Activated CD8-positive, alpha-beta T cell treated with anti-CD3 and anti-CD28 coated beads for 36 hours (primary cell): ENCODE data around the gene SOX18. TPM values are rescaled to one million over a fixed set of nuclear protein-coding genes. Genes with fewer than 3 reads are reported as not detected.

Source experiments
- ATAC-seq: fragments of 200-7000 bp; cut with Tn5 transposase; one replicate; pipeline ENCODE4 v1.10.0; 2021; ENCODE audit warnings: mild to moderate bottlenecking, moderate library complexity
- CTCF ChIA-PET: fragments of 350-600 bp; sonication (Branson Sonifier 250); formaldehyde crosslinking; loops from one replicate; lab custom pipeline; 2021; ENCODE audit warnings: antibody characterized with exemption; lab: Charles Lee
- POLR2A ChIA-PET: fragments of 350-600 bp; sonication (Branson Sonifier 250); formaldehyde crosslinking; loops from one replicate; lab custom pipeline; 2021; ENCODE audit warnings: antibody characterized with exemption; lab: Charles Lee
- DNase-seq: peaks from one replicate; pipeline ENCODE4 v3.0.0-alpha.2; 2020
- H3K27ac Mint-ChIP-seq: one replicate; pipeline ENCODE4 v1.8.0; 2021; ENCODE audit warnings: mild to moderate bottlenecking, mixed read lengths
- H3K27me3 Mint-ChIP-seq: one replicate; pipeline ENCODE4 v1.8.0; 2021; ENCODE audit warnings: mixed read lengths
- H3K36me3 Mint-ChIP-seq: one replicate; pipeline ENCODE4 v1.8.0; 2021; ENCODE audit warnings: low read depth, mixed read lengths
- H3K4me1 Mint-ChIP-seq: one replicate; pipeline ENCODE4 v1.8.0; 2021; ENCODE audit warnings: low read depth, mixed read lengths
- H3K4me3 Mint-ChIP-seq: one replicate; pipeline ENCODE4 v1.8.0; 2021; ENCODE audit warnings: mild to moderate bottlenecking, moderate library complexity, mixed read lengths
- H3K9me3 Mint-ChIP-seq: one replicate; pipeline ENCODE4 v1.8.0; 2021; ENCODE audit warnings: mixed read lengths
- intact Hi-C: fragments of 100-400 bp; cut with micrococcal nuclease; formaldehyde crosslinking; loops from one replicate; pipeline ENCODE4 v1.10.0; 2022
- total RNA-seq, 2 experiments: library from RNA; stranded (reverse); gene quantifications; one replicate each; pipeline ENCODE4 v1.2.3, GENCODE V29; 2021
- TF ChIP-seq, protein P1 (sequence below): fragments of 200-600 bp; IDR thresholded peaks from one replicate; pipeline ENCODE4 v1.8.0; 2022; ENCODE audit warnings: antibody characterized with exemption, mild to moderate bottlenecking

Gene SOX18
- total RNA-seq, 2 experiments from 2014 or later: not detected

DNA sequence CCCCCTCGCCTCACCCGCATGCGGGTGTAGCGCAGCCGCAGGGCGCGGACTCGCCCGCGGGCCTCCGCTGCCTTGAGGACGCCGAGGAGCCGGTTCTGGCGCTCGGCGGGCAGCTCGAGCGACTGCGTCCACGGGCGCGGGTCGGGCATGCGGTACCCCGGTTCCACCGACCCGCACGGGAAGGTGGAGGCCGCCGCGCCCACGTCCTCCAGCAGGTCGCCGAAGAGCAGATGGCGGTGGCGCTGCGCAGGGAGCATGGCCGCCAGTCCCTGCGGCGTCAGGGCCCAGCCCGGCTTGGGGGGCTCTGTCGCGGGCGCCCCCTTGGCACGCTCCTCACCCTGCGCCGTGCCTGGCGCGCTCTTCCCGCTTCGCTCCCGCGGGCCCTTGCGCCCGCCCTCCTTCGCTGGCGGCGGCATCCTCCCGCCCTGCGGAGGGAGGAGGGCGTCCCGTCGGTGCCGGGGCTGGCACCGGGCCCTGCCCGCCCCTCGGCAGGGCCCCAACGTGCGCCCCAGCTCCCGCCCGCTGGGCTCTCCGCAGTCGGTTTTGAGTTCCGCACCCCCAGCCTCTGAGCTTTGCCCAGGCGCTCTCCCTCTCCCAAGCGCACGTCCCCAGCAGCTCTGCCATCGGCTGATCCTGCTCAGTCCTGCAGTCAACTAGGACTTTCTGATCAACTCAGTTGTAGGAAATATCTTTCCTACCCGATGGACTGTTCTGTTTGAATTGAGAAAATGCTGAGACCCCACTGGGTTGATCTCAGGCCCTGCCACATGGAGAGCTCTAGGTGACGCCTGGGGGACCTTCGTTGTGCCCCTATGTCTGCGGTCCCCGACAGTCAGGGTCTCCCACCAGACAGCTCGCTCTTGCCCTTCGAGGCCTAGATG lies 34.6 kb upstream of the SOX18 start, which contains the start of gene LKAAEAR1:
TSS of gene LKAAEAR1 (minus strand) at position 595 of the 881 bp plus-strand sequence. CDS start at position 416, 179 bp downstream.
- intact Hi-C loops: loop anchor here (5.0 kb wide), 1 partner anchor 38 kb away; no protein-coding TSS in a partner anchor
- no peak within 1 kb of the TSS for H3K27ac Mint-ChIP-seq
- H3K4me3 Mint-ChIP-seq: peak within 1 kb of the TSS; percentile 72
- POLR2A ChIA-PET: interaction anchor here (0.7 to 1.2 kb wide), 5 partner anchors 8 to 35 kb away, joined by 3 read pairs; no protein-coding TSS in a partner anchor
- ATAC-seq: no peak
- peaks cover 1% of the 10 kb centered on the region for H3K36me3 Mint-ChIP-seq
- H3K27me3 Mint-ChIP-seq: peaks cover 6% of the 10 kb centered on the region
- H3K9me3 Mint-ChIP-seq: no peaks in the 10 kb centered on the region
- no peak for DNase-seq
- H3K4me1 Mint-ChIP-seq: peaks cover 24% of the 10 kb centered on the region
- CTCF ChIA-PET: interaction anchor here (0.6 to 6.0 kb wide), 22 partner anchors 12 to 202 kb away, joined by 3 to 61 read pairs (median 4); partner anchors contain the start of genes NPBWR2, SAMD10 and TCEA2
- TF ChIP-seq, protein P1, sequence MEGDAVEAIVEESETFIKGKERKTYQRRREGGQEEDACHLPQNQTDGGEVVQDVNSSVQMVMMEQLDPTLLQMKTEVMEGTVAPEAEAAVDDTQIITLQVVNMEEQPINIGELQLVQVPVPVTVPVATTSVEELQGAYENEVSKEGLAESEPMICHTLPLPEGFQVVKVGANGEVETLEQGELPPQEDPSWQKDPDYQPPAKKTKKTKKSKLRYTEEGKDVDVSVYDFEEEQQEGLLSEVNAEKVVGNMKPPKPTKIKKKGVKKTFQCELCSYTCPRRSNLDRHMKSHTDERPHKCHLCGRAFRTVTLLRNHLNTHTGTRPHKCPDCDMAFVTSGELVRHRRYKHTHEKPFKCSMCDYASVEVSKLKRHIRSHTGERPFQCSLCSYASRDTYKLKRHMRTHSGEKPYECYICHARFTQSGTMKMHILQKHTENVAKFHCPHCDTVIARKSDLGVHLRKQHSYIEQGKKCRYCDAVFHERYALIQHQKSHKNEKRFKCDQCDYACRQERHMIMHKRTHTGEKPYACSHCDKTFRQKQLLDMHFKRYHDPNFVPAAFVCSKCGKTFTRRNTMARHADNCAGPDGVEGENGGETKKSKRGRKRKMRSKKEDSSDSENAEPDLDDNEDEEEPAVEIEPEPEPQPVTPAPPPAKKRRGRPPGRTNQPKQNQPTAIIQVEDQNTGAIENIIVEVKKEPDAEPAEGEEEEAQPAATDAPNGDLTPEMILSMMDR: peak; percentile 31

DNA sequence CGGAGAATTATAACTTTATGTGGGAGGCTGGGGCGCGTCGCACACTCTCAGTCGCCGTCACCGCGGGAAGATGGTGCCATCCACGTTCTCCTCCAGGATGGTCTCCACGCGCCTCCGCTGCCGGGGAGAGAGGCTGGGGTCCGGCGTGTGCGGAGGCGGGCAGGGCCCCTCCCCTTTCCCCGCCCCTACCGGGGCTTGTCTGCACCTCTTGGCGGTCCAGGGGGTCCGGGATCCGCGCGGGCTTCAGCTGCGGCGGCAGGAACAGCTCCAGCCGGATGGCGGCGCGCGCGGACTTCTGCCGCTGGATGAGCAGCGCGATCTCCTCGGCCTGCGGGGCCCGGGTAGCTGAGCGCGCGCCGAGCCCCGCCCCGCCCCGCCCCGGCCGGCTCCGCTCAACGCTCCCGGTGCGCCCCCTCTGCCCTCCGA lies 34.0 kb upstream of the SOX18 start:
- Mint-ChIP-seq H3K4me3 (peak overlapping the region; percentile 63), H3K27ac (no peak overlapping the region), H3K9me3 (no peaks in the 10 kb centered on the region), H3K27me3 (peaks cover 6% of the 10 kb centered on the region), H3K36me3 (peaks cover 3% of the 10 kb centered on the region), H3K4me1 (peaks cover 24% of the 10 kb centered on the region)
- intact Hi-C loops: loop anchor here (5.0 kb wide), 1 partner anchor 39 kb away; no protein-coding TSS in a partner anchor
- CTCF ChIA-PET: interaction anchor here (0.6 to 6.0 kb wide), 23 partner anchors 9 to 203 kb away, joined by 3 to 61 read pairs (median 4); partner anchors contain the start of genes NPBWR2, SAMD10 and TCEA2
- DNase-seq: peak; percentile 84
- peak; percentile 59 for ATAC-seq
- TF ChIP-seq, protein P1: peak; percentile 86
- POLR2A ChIA-PET: interaction anchor here (0.7 to 0.9 kb wide), 2 partner anchors 21 to 36 kb away, joined by 3 read pairs; no protein-coding TSS in a partner anchor

DNA sequence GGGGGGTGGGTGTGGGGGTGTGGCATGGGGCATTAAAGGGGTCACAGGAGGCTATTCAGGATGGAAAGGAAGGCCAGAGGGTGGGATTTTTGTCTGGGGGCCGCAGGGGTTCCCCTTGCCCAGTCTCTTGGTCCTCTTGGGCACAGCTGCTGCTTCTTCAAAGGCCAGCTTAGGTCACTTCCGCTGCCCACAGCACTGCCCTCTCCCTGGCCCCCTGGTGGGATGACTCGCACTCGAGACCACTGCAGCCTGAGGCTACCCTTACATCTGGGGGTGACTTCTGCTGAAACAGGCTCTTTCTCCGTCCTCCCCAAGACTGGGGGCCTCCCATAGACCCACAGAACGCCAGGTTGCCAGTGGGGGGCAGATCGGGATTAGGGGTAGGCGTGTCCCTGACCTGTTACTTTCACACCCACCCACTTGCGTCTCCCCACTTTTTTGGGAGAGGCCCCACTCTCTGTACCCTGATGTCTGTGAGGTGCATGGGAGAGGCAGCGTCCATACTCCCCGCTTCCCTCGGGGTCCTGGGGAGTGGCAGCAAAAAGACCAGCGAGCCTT lies 33.5 kb upstream of the SOX18 start:
- CTCF ChIA-PET: interaction anchor here (1.0 to 6.0 kb wide), 13 partner anchors 9 to 151 kb away, joined by 3 to 61 read pairs (median 5); partner anchors contain the start of genes NPBWR2 and SAMD10
- ATAC-seq (no peak), DNase-seq (no peak)
- POLR2A ChIA-PET: no interaction called here
- Mint-ChIP-seq H3K4me3 (peak overlapping the region; percentile 63), H3K36me3 (peaks cover 3% of the 10 kb centered on the region), H3K27me3 (peaks cover 6% of the 10 kb centered on the region), H3K4me1 (peaks cover 24% of the 10 kb centered on the region), H3K27ac (no peak overlapping the region), H3K9me3 (no peaks in the 10 kb centered on the region)
- intact Hi-C loops: loop anchor here (5.0 kb wide), 1 partner anchor 39 kb away; no protein-coding TSS in a partner anchor
- TF ChIP-seq, protein P1: no peak

DNA sequence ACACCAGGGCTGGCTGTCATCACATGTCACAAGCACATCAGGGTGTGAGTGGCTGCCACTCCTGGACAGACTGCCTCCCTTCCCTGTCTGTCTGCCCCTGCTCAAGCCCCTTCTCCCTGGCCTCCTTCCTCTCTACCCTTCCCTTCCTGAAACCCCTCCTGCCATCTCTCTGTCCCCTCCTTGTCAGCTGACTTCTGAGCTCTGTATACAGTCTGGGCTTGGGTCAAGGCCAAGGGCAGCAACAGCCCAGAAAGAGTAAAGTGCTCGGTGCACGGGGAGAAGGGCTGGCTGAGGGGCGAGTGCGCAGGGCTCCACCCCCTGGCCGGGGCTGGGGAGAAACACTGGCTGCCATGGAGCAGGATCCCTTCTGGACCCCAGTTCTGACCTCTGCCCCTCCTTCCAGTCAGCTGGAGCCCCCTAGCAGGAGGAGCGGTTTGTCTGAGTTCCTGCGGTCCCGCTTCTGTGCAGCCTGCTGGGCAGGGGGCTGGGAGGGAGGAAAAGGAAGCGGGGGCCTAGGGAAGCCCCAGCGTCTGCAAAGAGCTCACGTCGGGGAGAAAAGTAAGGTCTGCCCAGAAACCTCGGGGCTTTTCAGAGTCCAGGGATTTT lies 32.8 kb upstream of the SOX18 start:
- ChIA-PET CTCF (interaction anchor here (1.2 to 6.0 kb wide), 5 partner anchors 8 to 43 kb away, joined by 3 to 61 read pairs (median 5); no protein-coding TSS in a partner anchor), POLR2A (interaction anchor here (1.1 kb wide), 1 partner anchor 18 kb away, joined by 4 read pairs; no protein-coding TSS in a partner anchor)
- Mint-ChIP-seq H3K9me3 (no peaks in the 10 kb centered on the region), H3K27ac (no peak overlapping the region), H3K36me3 (peaks cover 3% of the 10 kb centered on the region), H3K27me3 (peaks cover 6% of the 10 kb centered on the region), H3K4me3 (no peak overlapping the region), H3K4me1 (peaks cover 24% of the 10 kb centered on the region)
- TF ChIP-seq, protein P1: no peak
- DNase-seq (no peak), ATAC-seq (no peak)
- intact Hi-C loops: loop anchor here (5.0 kb wide), 1 partner anchor 40 kb away; no protein-coding TSS in a partner anchor
